IMR-90 (cell line): ENCODE results near the gene EIF1B. TPM values are rescaled to one million over a fixed set of nuclear protein-coding genes. Genes with fewer than 3 reads are reported as not detected.

Source experiments
- ATAC-seq: fragments of 200-7000 bp; cut with Tn5 transposase; 2 replicates; pipeline ENCODE4 v1.9.1; 2020; ENCODE audit warnings: low read depth, mild to moderate bottlenecking, moderate library complexity
- BruUV-seq: library from RNA; stranded (reverse); fragments of 400-500 nt; replicated peaks from 2 replicates; lab custom pipeline; 2021; lab: Mats Ljungman, UMichigan
- CTCF ChIA-PET: fragments of 300-600 bp; formaldehyde crosslinking; extraction: SDS; loops from one replicate; lab custom pipeline; 2021; ENCODE audit warnings: antibody characterized with exemption; lab: Yijun Ruan, JAX
- POLR2A ChIA-PET: fragments of 300-600 bp; sonication (Branson Sonifier 250); formaldehyde crosslinking; loops from one replicate; lab custom pipeline; 2022; ENCODE audit warnings: antibody characterized with exemption; ENCODE audit not compliant: unreplicated experiment; lab: Charles Lee
- DNase-seq: peaks from one replicate; pipeline ENCODE4 v3.0.0; 2013
- H2AFZ ChIP-seq: replicated peaks from 2 replicates; pipeline ENCODE3; 2013; ENCODE audit warnings: low read length, mild to moderate bottlenecking; ENCODE audit not compliant: poor library complexity
- H2AK5ac ChIP-seq: 2 replicates; pipeline ENCODE4 v1.6.1; 2013; ENCODE audit warnings: low read depth, low read length, inconsistent platforms
- H2AK9ac ChIP-seq: replicated peaks from 2 replicates; pipeline ENCODE3; 2013; ENCODE audit warnings: mild to moderate bottlenecking, low read depth, low read length, moderate library complexity; ENCODE audit not compliant: poor library complexity
- H2BK120ac ChIP-seq: 2 replicates; pipeline ENCODE4 v1.6.1; 2013; ENCODE audit warnings: low read depth, low read length, inconsistent platforms
- H2BK15ac ChIP-seq: 3 replicates; pipeline ENCODE4 v1.6.1; 2013; ENCODE audit warnings: low read depth, low read length, inconsistent platforms
- H2BK20ac ChIP-seq: 2 replicates; pipeline ENCODE4 v1.6.1; 2013; ENCODE audit warnings: low read depth, mild to moderate bottlenecking, inconsistent platforms, low read length, moderate library complexity
- H2BK5ac ChIP-seq: 2 replicates; pipeline ENCODE4 v1.6.1; 2013; ENCODE audit warnings: mild to moderate bottlenecking, low read depth, low read length, inconsistent platforms; ENCODE audit not compliant: poor library complexity, severe bottlenecking
- H3K14ac ChIP-seq: replicated peaks from 2 replicates; pipeline ENCODE4 v1.6.1; 2013; ENCODE audit warnings: low read depth, low read length, inconsistent platforms
- H3K18ac ChIP-seq: 2 replicates; pipeline ENCODE4 v1.6.1; 2013; ENCODE audit warnings: low read depth, low read length, control low read depth
- H3K23ac ChIP-seq: 2 replicates; pipeline ENCODE4 v1.6.1; 2013; ENCODE audit warnings: low read depth, low read length, inconsistent platforms
- H3K27ac ChIP-seq: 2 replicates; pipeline ENCODE4 v1.5.1; 2013; ENCODE audit warnings: mild to moderate bottlenecking, control low read depth, low read length; ENCODE audit not compliant: insufficient read depth
- H3K27me3 ChIP-seq: 2 replicates; pipeline ENCODE4 v1.6.1; 2013; ENCODE audit warnings: low read length; ENCODE audit not compliant: control insufficient read depth, insufficient read depth
- H3K36me3 ChIP-seq: 2 replicates; pipeline ENCODE4 v1.6.1; 2013; ENCODE audit warnings: low read length, mixed read lengths; ENCODE audit not compliant: control insufficient read depth, insufficient read depth
- H3K4ac ChIP-seq: 2 replicates; pipeline ENCODE4 v1.6.1; 2013; ENCODE audit warnings: low read depth, low read length, inconsistent platforms
- H3K4me1 ChIP-seq: 2 replicates; pipeline ENCODE4 v1.6.1; 2013; ENCODE audit warnings: low read length, mixed read lengths; ENCODE audit not compliant: control insufficient read depth, insufficient read depth
- H3K4me2 ChIP-seq: 2 replicates; pipeline ENCODE4 v1.6.1; 2013; ENCODE audit warnings: low read depth, mild to moderate bottlenecking, control low read depth, low read length, moderate library complexity
- H3K4me3 ChIP-seq: 2 replicates; pipeline ENCODE4 v1.5.1; 2013; ENCODE audit warnings: low read depth, mild to moderate bottlenecking, control low read depth, low read length, moderate library complexity; ENCODE audit not compliant: insufficient read depth
- H3K56ac ChIP-seq: 2 replicates; pipeline ENCODE4 v1.6.1; 2013; ENCODE audit warnings: low read length, inconsistent platforms; ENCODE audit not compliant: insufficient read depth; ENCODE audit errors: extremely low read depth
- H3K79me1 ChIP-seq, 2 experiments: 2 replicates each; pipeline ENCODE4 v1.6.1; 2013; ENCODE audit warnings: low read length in 2 of 2, inconsistent platforms in 1 of 2, low read depth in 1 of 2
- H3K9ac ChIP-seq: 2 replicates; pipeline ENCODE4 v1.6.1; 2013; ENCODE audit warnings: low read depth, low read length, control low read depth
- H3K9me1 ChIP-seq: 2 replicates; pipeline ENCODE4 v1.6.1; 2013; ENCODE audit warnings: low read length, inconsistent platforms; ENCODE audit not compliant: insufficient read depth
- H3K9me3 ChIP-seq: 2 replicates; pipeline ENCODE4 v1.6.1; 2013; ENCODE audit warnings: low read length; ENCODE audit not compliant: control insufficient read depth, insufficient read depth
- H4K20me1 ChIP-seq: 2 replicates; pipeline ENCODE4 v1.6.1; 2013; ENCODE audit warnings: low read length, inconsistent platforms; ENCODE audit not compliant: insufficient read depth
- H4K5ac ChIP-seq: 2 replicates; pipeline ENCODE4 v1.6.1; 2013; ENCODE audit warnings: mild to moderate bottlenecking, low read depth, low read length, control low read depth
- H4K8ac ChIP-seq, 2 experiments: 2 replicates each; pipeline ENCODE4 v1.6.1; 2013; ENCODE audit warnings: low read depth in 2 of 2, low read length in 2 of 2, control low read depth in 1 of 2, inconsistent platforms in 1 of 2
- H4K91ac ChIP-seq: 2 replicates; pipeline ENCODE4 v1.6.1; 2013; ENCODE audit warnings: low read depth, low read length, inconsistent platforms; ENCODE audit not compliant: insufficient read depth
- MAFK ChIP-seq: IDR thresholded peaks from 2 replicates; pipeline ENCODE4 v1.6.1; 2012; ENCODE audit warnings: low read depth, low read length, improper control_type of control experiment
- NFE2L2 ChIP-seq: fragments of 150-350 bp; IDR thresholded peaks from 2 replicates; pipeline ENCODE4 v1.6.1; 2016; ENCODE audit warnings: low read depth, mild to moderate bottlenecking, low read length
- RFX5 ChIP-seq: IDR thresholded peaks from 2 replicates; pipeline ENCODE4 v1.8.0; 2012; ENCODE audit warnings: low read depth, mild to moderate bottlenecking, low read length, moderate library complexity
- USF2 ChIP-seq: fragments of 150-350 bp; IDR thresholded peaks from 2 replicates; pipeline ENCODE4 v1.6.1; 2017; ENCODE audit warnings: mild to moderate bottlenecking, antibody characterized with exemption, low read length, low read depth
- WGBS, 2 experiments: methylation state at CpG; one replicate each; pipeline versions ENCODE4 v1.1.5 to v1.1.7; 2013; ENCODE audit warnings: missing lambda C conversion rate in 2 of 2; ENCODE audit not compliant: insufficient read length in 1 of 2; ENCODE audit errors: extremely low coverage in 2 of 2; 5-methylcytosine and 5-hydroxymethylcytosine counted together
- dilution Hi-C: fragments of 300-500 bp; cut with HindIII; formaldehyde crosslinking; loops from one replicate; pipeline ENCODE4 v1.14.3; 2018; ENCODE audit warnings: low sequenced_read_pairs; ENCODE audit not compliant: unreplicated experiment
- in situ Hi-C: fragments of 300-500 bp; cut with MboI; formaldehyde crosslinking; loops from 3 replicates; pipeline ENCODE4 v1.14.3; 2019; ENCODE audit warnings: low sequenced_read_pairs, inconsistent platforms, mixed read lengths
- intact Hi-C: fragments of 100-400 bp; cut with micrococcal nuclease; formaldehyde crosslinking; loops from 2 replicates; pipeline ENCODE4 v1.10.0; 2022
- polyA plus RNA-seq, 3 experiments: library from polyadenylated mRNA; depleted of rRNA; stranded (reverse); fragments of >200 nt; gene quantifications; 2 replicates each; pipeline ENCODE4 v1.2.3, GENCODE V29; 2012; ENCODE audit warnings: low replicate concordance in 1 of 3
- total RNA-seq: library from RNA; depleted of rRNA; stranded (reverse); fragments of >200 nt; gene quantifications from 2 replicates; pipeline ENCODE4 v1.2.3, GENCODE V29; 2012

EIF1B gene
- total and polyA plus RNA-seq, 2 of the 4 experiments (the other 2 are of a cell fraction): 11.3 to 25.9 TPM

- CTCF ChIA-PET: interaction anchor here (0.5 kb wide), 1 partner anchor 1543 kb away, joined by 9 read pairs; no protein-coding TSS in a partner anchor
- H3K4me3 ChIP-seq: no peak overlapping the region
- H3K27ac ChIP-seq: no peak overlapping the region
- H3K4ac ChIP-seq: no peak overlapping the region
- no peak overlapping the region for H3K56ac ChIP-seq
- H4K20me1 ChIP-seq: no peaks in the 10 kb centered on the region
- H4K5ac ChIP-seq: no peak overlapping the region
- H2AK5ac ChIP-seq: no peak overlapping the region
- POLR2A ChIA-PET: no interaction called here
- in situ Hi-C loops (loop anchor here (25.0 kb wide), 2 partner anchors 255 to 855 kb away; partner anchors contain the start of gene CTNNB1), intact Hi-C loops (no loop called here), dilution Hi-C loops (no loop called here)
- no peak overlapping the region for H2AFZ ChIP-seq
- no peak overlapping the region for H2AK9ac ChIP-seq
- ATAC-seq: no peak
- no peaks in the 10 kb centered on the region for H3K4me1 ChIP-seq
- DNase-seq: no peak
- H2BK20ac ChIP-seq: no peak overlapping the region
- no peak overlapping the region for H3K9ac ChIP-seq
- no peak overlapping the region for H3K23ac ChIP-seq
- no peak overlapping the region for H3K14ac ChIP-seq
- H3K18ac ChIP-seq: no peak overlapping the region
- no peaks in the 10 kb centered on the region for H3K9me3 ChIP-seq
- H3K4me2 ChIP-seq: no peak overlapping the region
- no peaks in the 10 kb centered on the region for H3K79me1 ChIP-seq
- WGBS, 2 experiments: 58% methylated on average over 2 of the region's 10 CpGs; no CpG with 5 or more reads in 1 of the 2 experiments
- no peak overlapping the region for H4K91ac ChIP-seq
- peaks cover 3% of the 10 kb centered on the region for H3K27me3 ChIP-seq
- no peaks in the 10 kb centered on the region for H3K9me1 ChIP-seq
- H2BK15ac ChIP-seq: no peak overlapping the region
- BruUV-seq: no TSS peak
- no peak overlapping the region for H2BK120ac ChIP-seq
- TF ChIP-seq RFX5 (no peak), NFE2L2 (no peak), MAFK (no peak), USF2 (no peak)
- H3K36me3 ChIP-seq: no peaks in the 10 kb centered on the region
- H4K8ac ChIP-seq: no peak overlapping the region
- no peak overlapping the region for H2BK5ac ChIP-seq
Observed at GRCh38 chr3:40332684-40333083, 23.2 kb downstream of the EIF1B start.
